Measurements from ENCODE around the gene ANKRD6. TPM values are rescaled to one million over a fixed set of nuclear protein-coding genes. Genes with fewer than 3 reads are reported as not detected.
"Not testable (repeated sequence)": the region's sequence is repeated elsewhere in the genome, so short reads cannot be mapped to it uniquely, and the experiment has no call there.

Gene ANKRD6
- total and polyA plus RNA-seq, 8 donors = 6.3 to 14.7 (median 9.6) TPM

DNA sequence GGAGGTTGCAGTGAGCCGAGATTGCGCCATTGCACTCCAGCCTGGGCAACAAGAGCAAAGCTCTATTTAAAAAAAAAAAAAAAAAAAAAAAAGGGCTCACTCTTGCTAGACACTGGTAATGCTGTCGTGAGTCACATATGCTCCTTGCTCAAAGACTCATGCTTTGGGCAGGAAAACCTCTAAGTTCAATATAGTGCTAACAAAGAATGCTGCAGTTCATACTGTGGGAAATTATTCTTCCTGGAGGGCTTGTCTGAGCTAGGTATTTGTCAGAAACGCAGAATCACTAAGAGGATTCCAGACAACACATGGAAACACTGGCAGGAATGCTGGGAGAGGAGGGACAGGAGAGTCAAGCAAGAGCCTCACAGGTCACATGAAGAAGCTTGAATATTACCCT is 207.9 kb downstream of the ANKRD6 start:
- no peak overlapping the region for H3K4me3 ChIP-seq
- WGBS, 2 donors = 88% methylated on average over 4 of the region's 4 CpGs

DNA sequence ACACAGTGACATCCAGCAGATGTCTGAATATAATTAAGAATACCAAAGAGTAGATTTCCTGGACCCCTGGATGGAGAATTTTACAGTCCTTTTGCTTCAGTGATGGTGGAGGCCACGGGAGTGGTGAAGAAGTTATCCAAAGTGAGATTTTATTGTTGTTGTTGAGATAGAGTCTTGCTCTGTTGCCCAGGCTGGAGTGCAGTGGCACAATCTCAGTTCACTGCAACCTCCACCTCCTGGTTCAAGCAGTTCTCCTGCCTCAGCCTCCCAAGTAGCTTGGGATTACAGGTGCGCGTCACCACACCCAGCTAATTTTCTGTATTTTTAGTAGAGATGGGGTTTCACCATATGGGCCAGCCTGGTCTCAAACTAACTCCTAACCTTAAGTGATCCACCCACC is 208.6 kb downstream of the ANKRD6 start:
- H3K27me3 ChIP-seq; H3K27ac ChIP-seq; DNase-seq; intact Hi-C loops (cut with DNase I); ATAC-seq; FAIRE-seq; H3K4me3 ChIP-seq; H3K9me3 ChIP-seq: not testable (repeated sequence)
- H3K4me1 ChIP-seq = peaks cover 0 to 13% (median 7%) of the 10 kb centered on the region in 3 donors
- 98% methylated on average over 3 of the region's 3 CpGs for WGBS, 2 donors
- H3K36me3 ChIP-seq = peaks cover 0 to 10% (median 6%) of the 10 kb centered on the region in 3 donors

More for the DNA sequence above, 207.9 kb downstream of the ANKRD6 start:
- Histone ChIP-seq H3K27ac (no peak overlapping the region), H3K27me3 (no peaks in the 10 kb centered on the region), H3K4me1 (peaks cover 0 to 13% (median 7%) of the 10 kb centered on the region in 3 donors), H3K36me3 (peaks cover 0 to 9% (median 6%) of the 10 kb centered on the region in 3 donors), H3K9me3 (no peaks in the 10 kb centered on the region)
- ATAC-seq = no peak
- DNase-seq = no peak
- TF ChIP-seq, protein P1, sequence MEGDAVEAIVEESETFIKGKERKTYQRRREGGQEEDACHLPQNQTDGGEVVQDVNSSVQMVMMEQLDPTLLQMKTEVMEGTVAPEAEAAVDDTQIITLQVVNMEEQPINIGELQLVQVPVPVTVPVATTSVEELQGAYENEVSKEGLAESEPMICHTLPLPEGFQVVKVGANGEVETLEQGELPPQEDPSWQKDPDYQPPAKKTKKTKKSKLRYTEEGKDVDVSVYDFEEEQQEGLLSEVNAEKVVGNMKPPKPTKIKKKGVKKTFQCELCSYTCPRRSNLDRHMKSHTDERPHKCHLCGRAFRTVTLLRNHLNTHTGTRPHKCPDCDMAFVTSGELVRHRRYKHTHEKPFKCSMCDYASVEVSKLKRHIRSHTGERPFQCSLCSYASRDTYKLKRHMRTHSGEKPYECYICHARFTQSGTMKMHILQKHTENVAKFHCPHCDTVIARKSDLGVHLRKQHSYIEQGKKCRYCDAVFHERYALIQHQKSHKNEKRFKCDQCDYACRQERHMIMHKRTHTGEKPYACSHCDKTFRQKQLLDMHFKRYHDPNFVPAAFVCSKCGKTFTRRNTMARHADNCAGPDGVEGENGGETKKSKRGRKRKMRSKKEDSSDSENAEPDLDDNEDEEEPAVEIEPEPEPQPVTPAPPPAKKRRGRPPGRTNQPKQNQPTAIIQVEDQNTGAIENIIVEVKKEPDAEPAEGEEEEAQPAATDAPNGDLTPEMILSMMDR (IDR thresholded peaks at IDR 0.05) = no peak
- FAIRE-seq = no peak
- intact Hi-C loops (cut with DNase I) = no loop called here

DNA sequence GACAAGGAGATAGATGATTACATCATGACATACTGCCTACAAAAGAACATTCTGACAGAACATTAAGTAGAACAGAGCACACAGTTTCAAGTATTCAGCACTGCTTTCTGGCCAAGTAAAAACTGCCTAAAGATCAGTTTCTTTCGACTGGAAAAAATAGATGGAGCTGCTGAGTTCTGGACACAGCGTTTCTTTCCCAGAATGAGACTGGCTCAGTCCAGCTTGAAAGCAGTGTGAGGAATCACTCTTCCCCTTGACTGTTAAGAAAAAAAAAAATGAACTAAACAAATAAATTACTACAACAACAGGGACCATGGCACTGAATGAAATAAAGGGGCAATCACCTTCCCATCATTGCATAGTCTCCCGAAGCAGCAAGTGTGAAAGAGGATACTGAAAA is 210.0 kb downstream of the ANKRD6 start:
- 67 to 79% methylated on average over 3 of the region's 3 CpGs for WGBS, 2 donors

DNA sequence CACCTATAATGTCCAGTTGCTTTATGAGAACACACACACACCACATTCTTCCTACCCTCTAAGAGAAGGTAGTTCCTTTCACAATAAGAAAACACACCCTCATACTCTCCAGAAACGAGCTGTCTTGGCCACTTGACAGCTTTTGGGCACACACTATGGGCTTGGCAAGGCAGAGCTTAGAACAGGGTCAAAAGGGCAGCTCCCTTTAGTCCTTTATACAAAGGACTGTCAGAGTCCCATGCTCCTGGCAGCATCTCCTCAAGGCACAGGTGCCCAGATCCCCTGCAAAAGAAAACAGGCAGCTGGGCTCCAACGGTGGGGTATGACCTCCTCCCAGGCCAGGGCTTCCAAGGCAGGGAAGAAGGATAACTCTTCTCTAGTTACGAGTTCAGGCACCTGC is 210.5 kb downstream of the ANKRD6 start:
- TF ChIP-seq, protein P1 (IDR thresholded peaks at IDR 0.05) = no peak
- peaks cover 0 to 7% (median 6%) of the 10 kb centered on the region in 3 donors for H3K4me1 ChIP-seq
- intact Hi-C loops (cut with DNase I) = no loop called here
- no peaks in the 10 kb centered on the region for H3K9me3 ChIP-seq
- DNase-seq = no peak
- H3K27me3 ChIP-seq = no peaks in the 10 kb centered on the region
- H3K4me3 ChIP-seq = no peak overlapping the region
- H3K36me3 ChIP-seq = peaks cover 0 to 26% (median 6%) of the 10 kb centered on the region in 3 donors
- no peak for FAIRE-seq
- no peak for ATAC-seq
- 44 to 46% methylated on average over 3 of the region's 3 CpGs for WGBS, 2 donors
- H3K27ac ChIP-seq = no peak overlapping the region

More for the DNA sequence above, 210.0 kb downstream of the ANKRD6 start:
- peaks cover 0 to 22% (median 6%) of the 10 kb centered on the region in 3 donors for H3K36me3 ChIP-seq
- ATAC-seq (no peak), DNase-seq (no peak), FAIRE-seq (no peak)
- H3K9me3 ChIP-seq = no peaks in the 10 kb centered on the region
- H3K27me3 ChIP-seq = no peaks in the 10 kb centered on the region
- TF ChIP-seq, protein P1 (IDR thresholded peaks at IDR 0.05) = no peak
- intact Hi-C loops (cut with DNase I) = no loop called here
- H3K4me1 ChIP-seq = peaks cover 0 to 7% (median 6%) of the 10 kb centered on the region in 3 donors
- no peak overlapping the region for H3K4me3 ChIP-seq
- no peak overlapping the region for H3K27ac ChIP-seq

DNA sequence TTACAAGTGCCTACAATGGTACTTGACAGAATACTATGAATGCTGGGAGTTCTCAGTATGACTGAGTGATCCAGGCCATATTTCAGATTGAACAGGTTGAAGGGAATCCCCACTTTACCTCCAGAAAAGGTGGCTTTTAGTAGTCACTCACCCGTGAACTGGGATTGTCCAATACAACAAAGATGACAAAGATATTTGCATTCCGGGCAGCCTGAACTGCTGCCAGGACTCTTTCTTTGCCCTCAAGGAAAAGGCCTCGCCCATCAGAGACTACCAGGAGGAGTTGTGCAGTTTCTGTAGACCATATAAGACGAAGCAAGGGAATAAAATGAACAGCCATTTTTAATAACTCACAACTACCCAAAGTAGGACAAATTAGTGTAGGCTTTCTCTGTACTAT is 211.9 kb downstream of the ANKRD6 start:
- Histone ChIP-seq H3K4me1 (no peaks in the 10 kb centered on the region), H3K27ac (no peak overlapping the region), H3K27me3 (no peaks in the 10 kb centered on the region), H3K4me3 (no peak overlapping the region), H3K36me3 (peaks cover 0 to 26% (median 6%) of the 10 kb centered on the region in 3 donors), H3K9me3 (no peaks in the 10 kb centered on the region)
- ATAC-seq = no peak
- WGBS, 2 donors = 78 to 80% methylated on average over 4 of the region's 4 CpGs
- FAIRE-seq = no peak
- TF ChIP-seq, protein P1 (IDR thresholded peaks at IDR 0.05) = no peak
- DNase-seq = no peak
- intact Hi-C loops (cut with DNase I) = no loop called here
